ENCODE data around the gene RAD51B. TPM values are rescaled to one million over a fixed set of nuclear protein-coding genes. Genes with fewer than 3 reads are reported as not detected.

RAD51B gene
- total RNA-seq, 1 experiment from 2014 or later = 20.0 TPM

DNA sequence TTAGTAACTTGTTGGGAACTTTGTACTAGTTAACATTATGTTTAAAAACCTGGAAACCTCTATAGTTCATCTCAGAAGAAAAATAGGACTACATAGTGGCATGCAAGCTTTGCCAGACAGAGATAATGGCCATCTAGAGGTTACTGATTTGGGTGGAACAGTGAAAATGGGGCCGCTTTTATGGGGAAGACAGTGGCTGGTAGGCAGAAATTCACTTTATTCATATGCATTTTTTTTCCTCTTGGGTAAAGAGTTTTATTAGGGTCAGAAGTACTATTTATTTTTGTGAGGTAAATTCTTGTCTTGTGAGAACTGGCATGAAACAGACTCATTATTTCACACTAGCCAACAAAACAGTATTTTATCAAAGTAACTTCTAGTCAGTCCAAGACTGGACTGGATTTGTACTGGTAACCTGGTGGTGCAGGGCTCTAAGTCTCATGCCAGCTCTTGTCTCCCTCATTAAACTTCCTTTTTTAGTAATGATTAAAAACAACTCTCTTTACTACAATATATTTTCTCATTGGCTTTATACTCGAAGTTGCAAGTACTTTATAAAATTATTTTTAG is 345.8 kb downstream of the RAD51B start:
- no peak for TF ChIP-seq POLR2A (IDR thresholded peaks at IDR 0.05; ENCODE audit: borderline replicate concordance, extremely low read depth, insufficient read depth, insufficient read length)
- no peak for TF ChIP-seq TCF7L2 (IDR thresholded peaks at IDR 0.05; ENCODE audit: borderline replicate concordance, extremely low read depth, insufficient read depth, insufficient read length)
- no peak for TF ChIP-seq EGR1 (IDR thresholded peaks at IDR 0.05; ENCODE audit: low read depth)
- TF ChIP-seq, protein P1, sequence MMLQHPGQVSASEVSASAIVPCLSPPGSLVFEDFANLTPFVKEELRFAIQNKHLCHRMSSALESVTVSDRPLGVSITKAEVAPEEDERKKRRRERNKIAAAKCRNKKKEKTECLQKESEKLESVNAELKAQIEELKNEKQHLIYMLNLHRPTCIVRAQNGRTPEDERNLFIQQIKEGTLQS (IDR thresholded peaks at IDR 0.05) = no peak
- TF ChIP-seq CBX3 (IDR thresholded peaks at IDR 0.05; ENCODE audit: low read depth) = no peak
- TF ChIP-seq ZNF274 (IDR thresholded peaks at IDR 0.05; ENCODE audit: low read depth, low read length) = no peak
- no peak for TF ChIP-seq RAD21 (IDR thresholded peaks at IDR 0.05; ENCODE audit: low read depth)
- TF ChIP-seq ELF1 (IDR thresholded peaks at IDR 0.05; ENCODE audit: borderline replicate concordance, low read depth) = no peak
- no peak for TF ChIP-seq JUND (IDR thresholded peaks at IDR 0.05)
- TF ChIP-seq SP1 (IDR thresholded peaks at IDR 0.05; ENCODE audit: low read depth) = no peak
- TF ChIP-seq CEBPB (IDR thresholded peaks at IDR 0.05; ENCODE audit: low read depth) = no peak
- DNase-seq (ENCODE audit: low read depth, low spot score) (no peak), ATAC-seq (no peak)
- Histone ChIP-seq H3K9ac (ENCODE audit: low read length) (no peak overlapping the region), H3K4me1 (ENCODE audit: control insufficient read depth in 1 of 2, insufficient read depth in 2 of 2, low read length in 2 of 2) (peaks cover 0 to 61% of the 10 kb centered on the region in 2 experiments; a peak in 2 of 4 replicates), H3K9me3 (ENCODE audit: control insufficient read depth in 1 of 2, insufficient read depth in 1 of 2, low read depth in 1 of 2, low read length in 2 of 2) (no peaks in the 10 kb centered on the region), H3K79me2 (ENCODE audit: insufficient read depth, low read length) (no peaks in the 10 kb centered on the region), H3K9me2 (ENCODE audit: insufficient read depth) (no peaks in the 10 kb centered on the region), H3K36me3 (ENCODE audit: control insufficient read depth in 1 of 2, insufficient read depth in 2 of 2, low read length in 2 of 2) (no peaks in the 10 kb centered on the region), H3K27ac (ENCODE audit: low read depth, low read length) (peak overlapping the region; percentile 35; the same call in 1 of the 2 replicates), H2AFZ (ENCODE audit: low read depth, low read length, poor library complexity, severe bottlenecking) (no peak overlapping the region), H3K27me3 (ENCODE audit: insufficient read depth, low read length) (no peaks in the 10 kb centered on the region), H4K20me1 (ENCODE audit: insufficient read depth) (no peaks in the 10 kb centered on the region), H3K4me3 (replicated peaks in 1 of 2; ENCODE audit: low read depth in 1 of 2, low read length in 2 of 2) (no peak overlapping the region), H3K4me2 (ENCODE audit: low read length) (no peak overlapping the region)
- intact Hi-C loops (cut with micrococcal nuclease) = no loop called here
- ChIA-PET POLR2A (no interaction called here), CTCF (no interaction called here), RAD21 (ENCODE audit: low non-redundant PET in 1 of 2, low total read pairs in 2 of 2, uncharacterized antibody in 2 of 2, unreplicated experiment in 2 of 2) (no interaction called here)
- BruUV-seq (replicated peaks) = no TSS peak

DNA sequence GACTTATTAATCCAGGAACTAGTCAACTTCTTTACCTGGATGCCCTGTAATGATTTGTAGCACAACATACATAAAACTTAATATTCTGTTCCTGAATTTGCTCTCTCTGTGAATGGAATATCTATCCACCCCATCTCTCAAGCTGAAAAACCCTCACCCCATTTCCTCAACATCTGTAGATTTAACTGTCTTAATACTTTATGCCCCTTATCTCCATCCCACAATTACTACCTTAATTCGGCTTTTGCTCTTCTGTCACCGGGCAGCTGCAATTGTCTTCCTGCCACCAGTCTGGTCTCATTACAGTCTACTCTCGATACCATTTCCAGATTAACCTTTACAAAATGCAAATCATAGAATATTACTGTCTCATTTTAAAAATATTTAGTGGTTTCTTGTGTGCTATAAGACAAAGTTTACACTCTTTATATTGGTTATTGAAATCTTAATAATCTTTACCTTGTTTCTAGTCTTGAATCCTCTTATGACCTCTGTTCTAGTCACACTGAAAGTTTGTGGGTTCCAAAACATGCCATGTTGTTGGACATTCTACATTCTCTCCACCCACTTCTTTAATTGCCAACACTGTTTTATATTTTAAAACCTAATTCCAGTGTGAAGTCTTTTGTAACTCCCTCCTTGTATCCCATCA is 347.3 kb downstream of the RAD51B start:
- Histone ChIP-seq H3K79me2 (ENCODE audit: insufficient read depth, low read length) (no peaks in the 10 kb centered on the region), H3K9me3 (ENCODE audit: control insufficient read depth in 1 of 2, insufficient read depth in 1 of 2, low read depth in 1 of 2, low read length in 2 of 2) (no peaks in the 10 kb centered on the region), H3K9me2 (ENCODE audit: insufficient read depth) (no peaks in the 10 kb centered on the region), H3K9ac (ENCODE audit: low read length) (no peak overlapping the region), H2AFZ (ENCODE audit: low read depth, low read length, poor library complexity, severe bottlenecking) (no peak overlapping the region), H3K4me1 (ENCODE audit: control insufficient read depth in 1 of 2, insufficient read depth in 2 of 2, low read length in 2 of 2) (peaks cover under 1 to 60% of the 10 kb centered on the region in 2 experiments), H3K4me2 (ENCODE audit: low read length) (no peak overlapping the region), H3K4me3 (replicated peaks in 1 of 2; ENCODE audit: low read depth in 1 of 2, low read length in 2 of 2) (no peak overlapping the region), H3K27ac (ENCODE audit: low read depth, low read length) (peak overlapping the region; percentile 72; the same call in 1 of the 2 replicates), H4K20me1 (ENCODE audit: insufficient read depth) (no peaks in the 10 kb centered on the region), H3K27me3 (ENCODE audit: insufficient read depth, low read length) (no peaks in the 10 kb centered on the region), H3K36me3 (ENCODE audit: control insufficient read depth in 1 of 2, insufficient read depth in 2 of 2, low read length in 2 of 2) (no peaks in the 10 kb centered on the region)
- no peak for DNase-seq (ENCODE audit: low read depth, low spot score)
- TF ChIP-seq SIN3A (IDR thresholded peaks at IDR 0.05; ENCODE audit: low read depth) = no peak
- TF ChIP-seq FOSL1 (IDR thresholded peaks at IDR 0.05; ENCODE audit: low read depth) = no peak
- TF ChIP-seq EZH2 (IDR thresholded peaks at IDR 0.05) = no peak
- TF ChIP-seq CBX3 (IDR thresholded peaks at IDR 0.05; ENCODE audit: low read depth) = no peak
- no peak for TF ChIP-seq EGR1 (IDR thresholded peaks at IDR 0.05; ENCODE audit: low read depth)
- TF ChIP-seq SRF (IDR thresholded peaks at IDR 0.05; ENCODE audit: low read depth) = no peak
- TF ChIP-seq POLR2A (IDR thresholded peaks at IDR 0.05; ENCODE audit: borderline replicate concordance, extremely low read depth, insufficient read depth, insufficient read length) = no peak
- no peak for TF ChIP-seq ZFX (IDR thresholded peaks at IDR 0.05)
- TF ChIP-seq, protein P2, sequence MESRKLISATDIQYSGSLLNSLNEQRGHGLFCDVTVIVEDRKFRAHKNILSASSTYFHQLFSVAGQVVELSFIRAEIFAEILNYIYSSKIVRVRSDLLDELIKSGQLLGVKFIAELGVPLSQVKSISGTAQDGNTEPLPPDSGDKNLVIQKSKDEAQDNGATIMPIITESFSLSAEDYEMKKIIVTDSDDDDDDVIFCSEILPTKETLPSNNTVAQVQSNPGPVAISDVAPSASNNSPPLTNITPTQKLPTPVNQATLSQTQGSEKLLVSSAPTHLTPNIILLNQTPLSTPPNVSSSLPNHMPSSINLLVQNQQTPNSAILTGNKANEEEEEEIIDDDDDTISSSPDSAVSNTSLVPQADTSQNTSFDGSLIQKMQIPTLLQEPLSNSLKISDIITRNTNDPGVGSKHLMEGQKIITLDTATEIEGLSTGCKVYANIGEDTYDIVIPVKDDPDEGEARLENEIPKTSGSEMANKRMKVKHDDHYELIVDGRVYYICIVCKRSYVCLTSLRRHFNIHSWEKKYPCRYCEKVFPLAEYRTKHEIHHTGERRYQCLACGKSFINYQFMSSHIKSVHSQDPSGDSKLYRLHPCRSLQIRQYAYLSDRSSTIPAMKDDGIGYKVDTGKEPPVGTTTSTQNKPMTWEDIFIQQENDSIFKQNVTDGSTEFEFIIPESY (IDR thresholded peaks at IDR 0.05; ENCODE audit: extremely low read depth, insufficient replicate concordance, low read length) = no peak
- TF ChIP-seq EZH2phosphoT487 (IDR thresholded peaks at IDR 0.05; ENCODE audit: borderline replicate concordance) = no peak
- TF ChIP-seq SP1 (IDR thresholded peaks at IDR 0.05; ENCODE audit: low read depth) = no peak
- TF ChIP-seq, protein P1 (IDR thresholded peaks at IDR 0.05) = no peak
- no peak for ATAC-seq
- BruUV-seq (replicated peaks) = no TSS peak
- POLR2A ChIA-PET = no interaction called here
- intact Hi-C loops (cut with micrococcal nuclease) = no loop called here
- RAD21 ChIA-PET (ENCODE audit: low non-redundant PET in 1 of 2, low total read pairs in 2 of 2, uncharacterized antibody in 2 of 2, unreplicated experiment in 2 of 2) = no interaction called here
- CTCF ChIA-PET = no interaction called here

Data from HCT116 (cell line).